Body of pancreas (tissue), 4 donors: ENCODE data around the gene CACNA1C. TPM values are rescaled to one million over a fixed set of nuclear protein-coding genes. Genes with fewer than 3 reads are reported as not detected.
A peak's percentile ranks its signal among the peaks of the same experiment; 100 is the strongest.

Experiments
- ATAC-seq: fragments of 150-250 bp; one replicate; pipeline ENCODE4 v1.9.1; 2016
- DNase-seq, 4 donors: peaks; one replicate each; pipeline ENCODE4 v3.0.0-alpha.2; 2019
- H3K27ac ChIP-seq, 4 donors: fragments of 200-600 bp; sonication (generic); 1 replicate in 3 of 4; 2 replicates in 1 of 4; pipeline versions ENCODE4 v1.5.1 to v1.6.1; 2016 to 2019; ENCODE audit warnings: mild to moderate bottlenecking in 1 of 4, mixed read lengths in 1 of 4, moderate library complexity in 1 of 4
- H3K27me3 ChIP-seq, 2 donors: fragments of 200-600 bp; sonication (generic); one replicate each; pipeline ENCODE4 v1.6.0; 2016; ENCODE audit warnings: mild to moderate bottlenecking in 1 of 2
- H3K36me3 ChIP-seq, 2 donors: fragments of 200-600 bp; sonication (generic); replicated peaks in 1 of 2; 2 replicates each; pipeline ENCODE4 v1.5.1; 2016; ENCODE audit warnings: low read depth in 2 of 2; ENCODE audit not compliant: insufficient read depth in 1 of 2
- H3K4me1 ChIP-seq: fragments of 200-600 bp; sonication (generic); one replicate; pipeline ENCODE4 v1.6.0; 2016
- H3K4me3 ChIP-seq, 2 donors: fragments of 200-600 bp; sonication (generic); 1 replicate in 1 of 2; 2 replicates in 1 of 2; pipeline ENCODE4 v1.5.1; 2016 to 2019
- H3K9me3 ChIP-seq, 3 donors: fragments of 200-600 bp; sonication (generic); 1 replicate in 2 of 3; 2 replicates in 1 of 3; pipeline ENCODE4 v1.5.1; 2016
- POLR2A ChIP-seq, 3 donors: fragments of 450-650 bp; IDR thresholded peaks; one replicate each; pipeline ENCODE4 v1.6.1; 2016; ENCODE audit warnings: antibody characterized with exemption in 3 of 3, mild to moderate bottlenecking in 2 of 3
- WGBS, 2 donors: methylation state at CpG; one replicate each; pipeline ENCODE4 v1.1.5; 2017; 5-methylcytosine and 5-hydroxymethylcytosine counted together
- intact Hi-C: fragments of 100-400 bp; cut with DNase I; formaldehyde crosslinking; loops from one replicate; pipeline ENCODE4 v1.15.1; 2023
- total RNA-seq, 2 donors: library from RNA; depleted of rRNA; stranded (reverse); fragments of >200 nt; gene quantifications; one replicate each; pipeline ENCODE4 v1.1.0, GENCODE V29; 2016
- TF ChIP-seq, protein P1 (sequence below), 7 experiments: fragments of 450-650 bp in 4 of 7; fragments of 200-600 bp in 3 of 7; sonication (generic) in 3 of 7; IDR thresholded peaks; one replicate each; pipeline ENCODE4 v1.5.1; 2016 to 2019; ENCODE audit warnings: antibody characterized with exemption in 7 of 7

Gene CACNA1C
- total RNA-seq, 2 donors from 2014 or later = 2.3 to 4.4 TPM

DNA sequence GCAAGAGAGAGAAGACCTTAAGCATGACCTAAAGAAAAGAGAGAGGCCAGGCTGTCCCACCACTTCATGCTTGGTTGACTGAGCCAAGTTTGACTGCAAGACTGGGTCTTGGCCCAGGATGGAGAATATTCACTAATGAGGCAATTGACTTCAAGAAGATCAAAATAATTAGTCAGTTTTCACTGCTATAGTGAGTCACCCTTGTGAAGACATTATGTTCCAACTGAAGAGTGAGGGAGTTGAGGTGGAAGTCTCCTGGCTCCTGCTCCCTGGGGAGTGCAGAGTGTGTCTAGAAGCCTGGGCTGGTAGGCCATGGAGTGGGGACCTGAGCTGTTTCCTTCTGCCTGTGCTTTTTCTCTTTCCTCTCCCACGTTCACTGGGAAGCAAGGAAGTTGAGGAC lies 117.6 kb downstream of the CACNA1C start:
- H3K27me3 ChIP-seq = no peaks in the 10 kb centered on the region
- intact Hi-C loops = no loop called here
- no peaks in the 10 kb centered on the region for H3K4me1 ChIP-seq
- no peaks in the 10 kb centered on the region for H3K36me3 ChIP-seq
- no peak overlapping the region for H3K27ac ChIP-seq
- H3K4me3 ChIP-seq = no peak overlapping the region
- ATAC-seq (peak; percentile 35), DNase-seq (peak in 1 of 4 donors; percentile 25)
- peaks cover 0 to 16% (median 0%) of the 10 kb centered on the region in 3 donors for H3K9me3 ChIP-seq
- 60 to 76% methylated on average over 1 of the region's 1 CpG for WGBS, 2 donors
- TF ChIP-seq POLR2A (IDR thresholded peaks at IDR 0.05) = no peak
- TF ChIP-seq, protein P1, sequence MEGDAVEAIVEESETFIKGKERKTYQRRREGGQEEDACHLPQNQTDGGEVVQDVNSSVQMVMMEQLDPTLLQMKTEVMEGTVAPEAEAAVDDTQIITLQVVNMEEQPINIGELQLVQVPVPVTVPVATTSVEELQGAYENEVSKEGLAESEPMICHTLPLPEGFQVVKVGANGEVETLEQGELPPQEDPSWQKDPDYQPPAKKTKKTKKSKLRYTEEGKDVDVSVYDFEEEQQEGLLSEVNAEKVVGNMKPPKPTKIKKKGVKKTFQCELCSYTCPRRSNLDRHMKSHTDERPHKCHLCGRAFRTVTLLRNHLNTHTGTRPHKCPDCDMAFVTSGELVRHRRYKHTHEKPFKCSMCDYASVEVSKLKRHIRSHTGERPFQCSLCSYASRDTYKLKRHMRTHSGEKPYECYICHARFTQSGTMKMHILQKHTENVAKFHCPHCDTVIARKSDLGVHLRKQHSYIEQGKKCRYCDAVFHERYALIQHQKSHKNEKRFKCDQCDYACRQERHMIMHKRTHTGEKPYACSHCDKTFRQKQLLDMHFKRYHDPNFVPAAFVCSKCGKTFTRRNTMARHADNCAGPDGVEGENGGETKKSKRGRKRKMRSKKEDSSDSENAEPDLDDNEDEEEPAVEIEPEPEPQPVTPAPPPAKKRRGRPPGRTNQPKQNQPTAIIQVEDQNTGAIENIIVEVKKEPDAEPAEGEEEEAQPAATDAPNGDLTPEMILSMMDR (IDR thresholded peaks at IDR 0.05) = no peak

DNA sequence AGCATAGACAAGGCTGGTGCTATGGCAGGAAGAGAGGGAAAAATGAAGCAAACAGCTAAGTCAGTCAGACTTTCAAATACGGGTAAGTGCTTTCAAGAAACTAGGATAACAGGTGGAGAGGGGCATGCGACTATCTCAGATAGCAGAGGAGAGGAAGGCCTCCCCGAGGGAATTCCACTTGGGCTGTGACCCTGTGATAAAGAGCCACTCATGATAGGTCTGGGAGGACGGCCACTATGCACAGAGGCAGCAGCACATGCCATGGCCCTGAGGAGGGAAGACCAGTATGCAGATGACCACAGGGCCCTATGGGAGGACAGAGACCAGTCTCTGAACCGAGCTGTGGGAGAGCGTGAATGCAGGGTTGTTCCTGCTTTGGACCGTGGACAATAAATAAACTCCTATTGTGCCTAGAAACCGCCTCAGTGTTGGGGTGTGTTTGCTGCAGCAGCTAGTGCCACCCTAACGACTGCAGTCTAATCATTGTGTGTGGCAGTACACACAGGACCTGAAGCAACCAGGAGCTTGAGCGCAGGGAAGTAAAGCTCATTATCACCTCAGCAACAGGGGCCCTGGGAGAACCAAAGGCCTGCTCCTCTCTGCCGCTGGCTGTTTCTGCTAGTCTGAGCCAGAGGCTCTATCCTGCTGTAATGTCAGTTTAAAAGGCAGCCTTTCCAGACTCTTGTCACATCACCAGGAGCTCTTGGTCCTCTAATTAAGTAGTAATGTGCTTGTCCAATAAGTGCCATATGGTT lies 119.1 kb downstream of the CACNA1C start:
- Histone ChIP-seq H3K27me3 (no peaks in the 10 kb centered on the region), H3K4me1 (no peaks in the 10 kb centered on the region), H3K36me3 (no peaks in the 10 kb centered on the region), H3K9me3 (peaks cover 0 to 13% (median 0%) of the 10 kb centered on the region in 3 donors), H3K27ac (no peak overlapping the region), H3K4me3 (no peak overlapping the region)
- intact Hi-C loops = no loop called here
- DNase-seq = peak in 2 of 4 donors; percentile 19 to 25
- 66 to 70% methylated on average over 9 to 11 of the region's 11 CpGs for WGBS, 2 donors
- peak; percentile 9 for ATAC-seq
- TF ChIP-seq, protein P1 (IDR thresholded peaks at IDR 0.05) = no peak
- TF ChIP-seq POLR2A (IDR thresholded peaks at IDR 0.05) = no peak

DNA sequence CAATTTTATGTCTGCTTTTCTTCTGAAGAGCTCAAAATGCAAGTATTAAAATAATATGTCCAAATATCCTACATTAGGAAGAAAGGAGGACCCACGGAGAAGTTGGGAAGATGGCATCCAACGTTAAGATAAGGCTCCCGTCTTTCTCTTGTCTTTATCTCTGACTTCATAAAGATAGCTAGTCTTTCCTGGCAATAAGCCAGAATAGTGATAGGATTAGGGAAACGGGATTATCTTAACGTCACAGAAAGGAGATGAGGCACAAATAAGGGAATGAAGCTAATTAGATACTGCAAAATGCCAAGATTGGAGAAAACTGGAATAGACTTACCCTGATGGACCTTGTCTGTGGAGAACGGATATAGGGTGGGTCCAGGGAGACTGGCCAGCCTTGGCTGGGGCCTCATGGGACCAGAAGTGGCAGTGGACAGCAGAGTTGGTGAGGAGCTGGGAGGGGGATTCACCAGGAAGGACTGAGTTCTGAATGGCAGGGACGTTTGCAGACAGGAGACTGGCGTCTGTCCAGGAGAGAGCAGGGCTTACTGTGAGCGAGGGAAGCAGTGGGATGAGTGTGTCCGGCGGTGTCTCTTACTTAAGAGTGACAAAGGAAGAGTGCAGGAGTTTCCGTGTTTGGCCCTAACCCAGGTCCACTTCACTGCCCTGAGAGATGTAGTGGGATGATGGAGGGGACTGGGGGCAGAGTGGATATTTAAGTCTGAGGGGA lies 119.9 kb downstream of the CACNA1C start:
- 51 to 52% methylated on average over 12 of the region's 12 CpGs for WGBS, 2 donors
- no peak for ATAC-seq
- no peak for DNase-seq
- Histone ChIP-seq H3K9me3 (peaks cover 0 to 6% (median 0%) of the 10 kb centered on the region in 3 donors), H3K4me3 (no peak overlapping the region), H3K4me1 (no peaks in the 10 kb centered on the region), H3K27me3 (no peaks in the 10 kb centered on the region), H3K36me3 (no peaks in the 10 kb centered on the region), H3K27ac (no peak overlapping the region)
- intact Hi-C loops = no loop called here
- TF ChIP-seq, protein P1 (IDR thresholded peaks at IDR 0.05) = no peak
- no peak for TF ChIP-seq POLR2A (IDR thresholded peaks at IDR 0.05)

DNA sequence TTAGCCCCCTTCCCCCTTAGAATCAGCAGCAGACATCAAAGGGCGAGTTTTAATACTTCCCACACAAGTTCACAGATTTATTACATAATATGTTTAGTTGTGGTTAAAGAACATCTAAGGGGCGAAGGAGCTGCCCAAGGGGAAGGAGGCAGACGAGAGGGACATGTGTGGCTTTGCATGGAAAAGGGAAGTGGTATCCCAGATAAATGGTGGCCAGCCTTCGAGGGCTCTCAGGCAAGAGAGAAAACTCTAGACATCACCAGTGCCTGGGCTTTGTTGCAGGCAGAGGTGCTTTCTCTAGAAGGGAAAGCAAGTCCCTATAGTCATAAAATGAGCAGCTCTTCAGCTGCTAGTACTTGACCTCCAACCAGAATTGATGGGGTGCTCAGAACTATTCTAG lies 121.2 kb downstream of the CACNA1C start:
- Histone ChIP-seq H3K9me3 (no peaks in the 10 kb centered on the region), H3K27me3 (no peaks in the 10 kb centered on the region), H3K4me3 (no peak overlapping the region), H3K4me1 (no peaks in the 10 kb centered on the region), H3K27ac (no peak overlapping the region), H3K36me3 (no peaks in the 10 kb centered on the region)
- no peak for DNase-seq
- intact Hi-C loops = no loop called here
- 43 to 48% methylated on average over 4 of the region's 4 CpGs for WGBS, 2 donors
- no peak for ATAC-seq
- TF ChIP-seq, protein P1 (IDR thresholded peaks at IDR 0.05) = no peak
- no peak for TF ChIP-seq POLR2A (IDR thresholded peaks at IDR 0.05)
